ENCODE data around the gene WASF2. TPM values are rescaled to one million over a fixed set of nuclear protein-coding genes. Genes with fewer than 3 reads are reported as not detected.
"Not testable (repeated sequence)": the region's sequence is repeated elsewhere in the genome, so short reads cannot be mapped to it uniquely, and the experiment has no call there.

WASF2 gene
- total RNA-seq, 1 experiment from 2014 or later = 7.9 TPM

- no peak for DNase-seq (ENCODE audit: low spot score)
Measured at GRCh38 chr1:27427329-27427728, 62.6 kb downstream of the WASF2 start.

GRCh38 chr1:27423709-27424108 lies 66.3 kb downstream of the WASF2 start:
- no peak for DNase-seq (ENCODE audit: low spot score)

GRCh38 chr1:27418326-27419185 lies 71.4 kb downstream of the WASF2 start:
- DNase-seq (ENCODE audit: low spot score) = peak; percentile 25

- no peak for DNase-seq (ENCODE audit: low spot score)
Measured at GRCh38 chr1:27417713-27418112, 72.3 kb downstream of the WASF2 start.

GRCh38 chr1:27416387-27417111 lies 73.4 kb downstream of the WASF2 start:
- peak; percentile 57 for DNase-seq (ENCODE audit: low spot score)

GRCh38 chr1:27414091-27414490 lies 75.9 kb downstream of the WASF2 start:
- DNase-seq (ENCODE audit: low spot score) = no peak

- no peak for DNase-seq (ENCODE audit: low spot score)
Measured at GRCh38 chr1:27413004-27413403, 77.0 kb downstream of the WASF2 start.

GRCh38 chr1:27412502-27412901 lies 77.5 kb downstream of the WASF2 start:
- no peak for DNase-seq (ENCODE audit: low spot score)

GRCh38 chr1:27410709-27411108 lies 79.3 kb downstream of the WASF2 start:
- no peak for DNase-seq (ENCODE audit: low spot score)

- DNase-seq (ENCODE audit: low spot score) = no peak
Measured at GRCh38 chr1:27409669-27410068, 80.3 kb downstream of the WASF2 start.

GRCh38 chr1:27408151-27408550 lies 81.8 kb downstream of the WASF2 start:
- no peak for DNase-seq (ENCODE audit: low spot score)

- DNase-seq (ENCODE audit: low spot score) = not testable (repeated sequence)
Measured at GRCh38 chr1:27406791-27407190, 83.2 kb downstream of the WASF2 start.

GRCh38 chr1:27406362-27406680 lies 83.6 kb downstream of the WASF2 start:
- no peak for DNase-seq (ENCODE audit: low spot score)

GRCh38 chr1:27405598-27406361 lies 84.2 kb downstream of the WASF2 start:
- not testable (repeated sequence) for DNase-seq (ENCODE audit: low spot score)

- DNase-seq (ENCODE audit: low spot score) = no peak
Measured at GRCh38 chr1:27405074-27405473, 84.9 kb downstream of the WASF2 start.

GRCh38 chr1:27403931-27404330 lies 86.0 kb downstream of the WASF2 start:
- DNase-seq (ENCODE audit: low spot score) = no peak

GRCh38 chr1:27403065-27403726 lies 86.8 kb downstream of the WASF2 start:
- no peak for DNase-seq (ENCODE audit: low spot score)

GRCh38 chr1:27402349-27402754 lies 87.6 kb downstream of the WASF2 start:
- DNase-seq (ENCODE audit: low spot score) = no peak

GRCh38 chr1:27400963-27401341 lies 89.0 kb downstream of the WASF2 start:
- no peak for DNase-seq (ENCODE audit: low spot score)

GRCh38 chr1:27400082-27400962 lies 89.6 kb downstream of the WASF2 start:
- no peak for DNase-seq (ENCODE audit: low spot score)
